ENCODE measurements around the gene FICD.

Gene FICD

DNA sequence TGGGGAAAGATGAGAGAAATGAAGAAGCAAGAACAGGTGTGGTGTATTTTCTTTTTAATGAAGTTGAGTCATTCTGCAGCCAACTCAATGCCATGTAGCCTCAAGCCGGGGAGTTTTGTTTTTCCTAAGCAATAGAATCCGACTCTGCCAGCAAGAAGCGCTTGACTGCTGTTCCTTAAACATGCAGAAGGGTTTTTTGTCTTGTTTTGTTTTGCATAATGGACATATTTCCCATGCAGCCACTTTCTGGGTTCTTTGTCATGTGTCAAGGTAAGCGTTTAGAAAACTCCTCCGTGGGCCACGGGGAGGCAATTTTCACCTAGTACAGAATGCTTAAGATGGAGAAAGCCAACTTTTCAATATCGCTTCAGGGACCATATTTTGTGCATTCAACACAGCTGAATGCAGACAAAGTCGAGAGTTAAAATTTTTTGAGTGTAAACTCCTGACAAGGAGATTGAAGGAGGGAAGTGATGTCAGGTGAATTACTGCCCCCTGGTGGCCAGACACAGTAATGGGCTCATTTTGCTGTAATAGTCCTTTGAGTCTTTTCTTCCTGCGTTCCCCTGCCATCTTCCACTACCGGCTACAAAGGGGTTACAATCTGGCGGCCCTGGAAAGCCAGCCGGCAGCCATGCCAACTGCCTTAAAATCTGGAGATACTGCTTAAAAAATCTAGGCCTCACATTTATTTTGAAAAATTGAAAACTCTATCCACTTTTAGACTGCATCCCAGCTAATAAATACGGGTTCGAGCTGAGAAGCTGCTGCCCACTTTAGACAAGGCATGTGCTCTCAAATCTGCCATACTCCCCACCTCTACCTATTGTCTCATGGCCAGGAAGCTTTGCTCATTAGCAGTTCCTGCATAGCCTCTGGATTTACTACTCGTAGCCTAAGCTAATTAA is 3.2 kb upstream of the FICD start:
- DNase-seq (ENCODE audit: extremely low spot score) = peak; percentile 61
- POLR2A ChIA-PET = no interaction called here
- no peak for TF ChIP-seq L3MBTL2 (conservative IDR thresholded peaks at IDR 0.05)
- TF ChIP-seq, protein P1, sequence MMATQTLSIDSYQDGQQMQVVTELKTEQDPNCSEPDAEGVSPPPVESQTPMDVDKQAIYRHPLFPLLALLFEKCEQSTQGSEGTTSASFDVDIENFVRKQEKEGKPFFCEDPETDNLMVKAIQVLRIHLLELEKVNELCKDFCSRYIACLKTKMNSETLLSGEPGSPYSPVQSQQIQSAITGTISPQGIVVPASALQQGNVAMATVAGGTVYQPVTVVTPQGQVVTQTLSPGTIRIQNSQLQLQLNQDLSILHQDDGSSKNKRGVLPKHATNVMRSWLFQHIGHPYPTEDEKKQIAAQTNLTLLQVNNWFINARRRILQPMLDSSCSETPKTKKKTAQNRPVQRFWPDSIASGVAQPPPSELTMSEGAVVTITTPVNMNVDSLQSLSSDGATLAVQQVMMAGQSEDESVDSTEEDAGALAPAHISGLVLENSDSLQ (IDR thresholded peaks at IDR 0.05) = peak; percentile 14; the same call in 1 of the 2 replicates
- TF ChIP-seq SP1 (IDR thresholded peaks at IDR 0.05) = no peak
- TF ChIP-seq FOXA1 (IDR thresholded peaks at IDR 0.05) = no peak
- no peak for TF ChIP-seq HDGF (IDR thresholded peaks at IDR 0.05; ENCODE audit: borderline replicate concordance)
- no peak for TF ChIP-seq LEF1 (IDR thresholded peaks at IDR 0.05; ENCODE audit: borderline replicate concordance)
- TF ChIP-seq BHLHE40 (IDR thresholded peaks at IDR 0.05; ENCODE audit: borderline replicate concordance) = no peak
- TF ChIP-seq ARNT (IDR thresholded peaks at IDR 0.05) = no peak
- no peak for TF ChIP-seq NFRKB (IDR thresholded peaks at IDR 0.05)
- CTCF ChIA-PET = interaction anchor here (0.7 to 1.3 kb wide), 3 partner anchors 20 to 449 kb away, joined by 3 read pairs; no protein-coding TSS in a partner anchor

DNA sequence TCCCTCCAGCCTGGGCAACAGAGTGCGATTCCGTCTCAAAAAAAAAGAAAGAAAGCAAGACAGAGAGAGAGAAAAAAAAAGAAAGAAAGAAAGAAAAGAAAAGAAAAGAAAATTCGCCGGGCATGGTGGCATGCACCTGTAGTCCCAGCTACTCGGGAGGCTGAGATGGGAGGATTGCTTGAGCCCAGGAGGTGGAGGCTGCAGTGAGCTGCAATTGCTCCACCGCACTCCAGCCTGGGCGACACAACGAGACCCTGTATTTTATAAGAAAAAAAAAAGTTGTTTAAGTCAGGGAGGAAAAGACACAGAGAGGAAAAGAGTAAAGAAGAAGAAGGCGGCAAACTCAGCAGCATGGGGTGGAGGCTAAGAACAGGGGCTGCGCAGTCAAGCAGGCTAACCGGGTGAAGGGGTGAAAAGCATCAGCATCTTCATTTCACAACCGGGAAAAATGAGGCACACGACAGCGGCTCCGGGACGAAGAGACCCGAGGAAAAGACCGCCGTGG is 557 bp upstream of the FICD start:
- CTCF ChIA-PET = interaction anchor here (0.6 kb wide), 1 partner anchor 216 kb away, joined by 5 read pairs; no protein-coding TSS in a partner anchor
- DNase-seq (ENCODE audit: extremely low spot score) = no peak
- TF ChIP-seq HDGF (IDR thresholded peaks at IDR 0.05; ENCODE audit: borderline replicate concordance) (no peak), TARDBP (IDR thresholded peaks at IDR 0.05) (no peak), ZNF384 (IDR thresholded peaks at IDR 0.05) (no peak), BHLHE40 (IDR thresholded peaks at IDR 0.05; ENCODE audit: borderline replicate concordance) (no peak), SP1 (IDR thresholded peaks at IDR 0.05) (no peak), CTBP1 (IDR thresholded peaks at IDR 0.05; ENCODE audit: borderline replicate concordance) (no peak)
- TF ChIP-seq, protein P1 (IDR thresholded peaks at IDR 0.05) = no peak
- POLR2A ChIA-PET = interaction anchor here (0.7 to 1.6 kb wide), 2 partner anchors 46 to 314 kb away, joined by 3 to 5 read pairs; no protein-coding TSS in a partner anchor

DNA sequence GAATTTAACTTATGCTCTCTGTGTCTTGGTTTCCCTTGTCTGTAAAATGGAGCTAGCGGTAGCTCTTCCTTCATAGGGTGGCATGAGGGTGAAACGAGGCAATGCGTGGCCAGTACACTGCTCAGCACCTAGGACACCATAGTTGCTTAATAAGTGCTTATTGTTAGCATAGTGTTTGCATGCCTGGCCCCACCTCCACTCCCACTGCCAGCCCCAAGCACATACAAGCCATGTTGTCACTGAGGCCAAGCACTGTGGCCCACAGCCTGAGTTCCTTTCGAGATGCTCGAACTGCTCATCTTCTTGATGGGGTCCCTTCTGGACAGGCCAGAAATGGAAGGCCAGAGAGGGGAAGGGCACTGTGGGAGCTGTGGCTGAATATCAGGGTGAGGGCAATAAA is 839 bp downstream of the FICD start:
- CTCF ChIA-PET = no interaction called here
- TF ChIP-seq CTBP1 (IDR thresholded peaks at IDR 0.05; ENCODE audit: borderline replicate concordance) (no peak), FOXM1 (IDR thresholded peaks at IDR 0.05; ENCODE audit: borderline replicate concordance) (no peak), HDGF (IDR thresholded peaks at IDR 0.05; ENCODE audit: borderline replicate concordance) (no peak), SUZ12 (IDR thresholded peaks at IDR 0.05) (no peak), TARDBP (IDR thresholded peaks at IDR 0.05) (no peak), ELF4 (IDR thresholded peaks at IDR 0.05) (no peak), SP1 (IDR thresholded peaks at IDR 0.05) (no peak), LEF1 (IDR thresholded peaks at IDR 0.05; ENCODE audit: borderline replicate concordance) (no peak), NFRKB (IDR thresholded peaks at IDR 0.05) (no peak), ZNF384 (IDR thresholded peaks at IDR 0.05) (no peak), FOXK2 (IDR thresholded peaks at IDR 0.05) (no peak), ARNT (IDR thresholded peaks at IDR 0.05) (no peak), FOXA1 (IDR thresholded peaks at IDR 0.05) (no peak), L3MBTL2 (conservative IDR thresholded peaks at IDR 0.05) (no peak), BHLHE40 (IDR thresholded peaks at IDR 0.05; ENCODE audit: borderline replicate concordance) (no peak)
- TF ChIP-seq, protein P1 (IDR thresholded peaks at IDR 0.05) = no peak
- no peak for DNase-seq (ENCODE audit: extremely low spot score)
- POLR2A ChIA-PET = interaction anchor here (1.6 kb wide), 1 partner anchor 44 kb away, joined by 5 read pairs; no protein-coding TSS in a partner anchor

DNA sequence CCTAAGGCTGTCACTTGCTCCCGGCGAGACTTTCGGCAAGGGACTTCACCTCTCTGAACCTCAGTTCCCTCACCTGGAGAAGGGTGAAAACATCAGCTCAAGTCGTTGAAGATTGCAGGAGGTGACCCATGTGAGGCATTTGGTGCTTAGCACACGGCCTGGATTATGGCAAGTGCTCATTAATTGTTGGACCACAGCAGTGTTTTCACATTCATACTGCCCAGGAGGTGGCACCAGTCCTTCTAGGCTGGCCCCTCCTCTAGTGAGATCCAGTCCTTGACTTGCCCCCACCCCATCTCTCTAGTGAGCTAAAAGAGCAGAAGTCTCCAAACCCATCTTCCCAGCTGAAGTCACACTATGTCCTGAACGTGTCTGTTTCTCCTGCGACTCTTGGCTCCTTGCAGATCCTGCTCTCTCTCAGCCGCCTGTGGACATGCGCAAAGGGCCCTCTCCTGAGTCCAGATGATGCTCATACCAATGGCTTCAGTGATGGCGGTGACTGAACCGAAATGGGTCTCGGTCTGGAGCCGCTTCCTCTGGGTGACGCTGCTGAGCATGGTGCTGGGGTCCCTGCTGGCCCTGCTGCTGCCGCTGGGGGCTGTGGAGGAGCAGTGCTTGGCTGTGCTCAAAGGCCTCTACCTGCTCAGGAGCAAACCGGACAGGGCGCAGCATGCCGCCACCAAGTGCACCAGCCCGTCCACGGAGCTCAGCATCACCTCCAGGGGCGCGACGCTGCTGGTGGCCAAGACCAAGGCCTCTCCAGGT is 1.6 kb downstream of the FICD start:
- TF ChIP-seq FOXM1 (IDR thresholded peaks at IDR 0.05; ENCODE audit: borderline replicate concordance) (no peak), ZNF384 (IDR thresholded peaks at IDR 0.05) (no peak), FOXK2 (IDR thresholded peaks at IDR 0.05) (no peak), ELF4 (IDR thresholded peaks at IDR 0.05) (no peak), SUZ12 (IDR thresholded peaks at IDR 0.05) (no peak), SP1 (IDR thresholded peaks at IDR 0.05) (no peak)
- DNase-seq (ENCODE audit: extremely low spot score) = no peak
- ChIA-PET POLR2A (no interaction called here), CTCF (no interaction called here)

DNA sequence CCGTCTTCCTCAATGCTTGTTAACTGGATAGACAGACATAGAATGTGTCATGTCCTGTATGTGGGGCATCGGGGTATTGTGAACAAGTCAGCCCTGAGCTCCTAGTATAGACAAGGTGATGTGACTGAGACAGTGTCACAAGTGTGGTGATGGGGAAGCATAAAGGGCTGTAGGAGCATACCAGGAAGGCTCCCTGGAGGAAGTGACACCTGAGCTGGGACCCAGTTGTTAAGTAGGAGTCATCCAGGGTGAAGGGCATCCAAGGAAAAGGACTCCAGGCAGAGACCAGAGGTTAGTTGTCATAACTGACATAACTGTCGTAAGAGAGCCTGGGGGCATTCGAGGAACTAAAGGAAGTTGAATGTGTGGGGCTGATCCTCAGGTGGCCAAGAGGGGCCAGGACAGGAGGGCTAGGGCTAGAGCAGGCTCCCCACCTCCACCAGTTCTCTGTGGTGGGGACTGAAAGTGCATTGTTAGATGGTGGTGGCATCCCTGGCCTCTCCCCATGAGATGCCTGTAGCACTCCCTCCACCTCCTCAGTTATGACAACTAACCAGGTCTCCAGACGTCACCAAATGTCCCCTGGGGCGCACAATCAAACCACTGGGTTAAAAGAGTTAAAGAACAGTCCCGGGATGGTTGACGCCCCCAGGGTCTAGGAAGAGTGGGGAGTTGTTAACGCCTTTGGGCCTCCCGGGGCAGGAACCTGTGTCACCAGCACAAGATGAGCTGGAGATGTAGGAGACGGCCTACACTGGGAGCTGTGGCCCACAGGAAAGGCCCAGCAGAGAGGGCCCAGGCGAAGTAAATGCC is 2.4 kb downstream of the FICD start:
- DNase-seq (ENCODE audit: extremely low spot score) = no peak
- ChIA-PET CTCF (no interaction called here), POLR2A (no interaction called here)
- TF ChIP-seq HDGF (IDR thresholded peaks at IDR 0.05; ENCODE audit: borderline replicate concordance) (no peak), TARDBP (IDR thresholded peaks at IDR 0.05) (no peak), BHLHE40 (IDR thresholded peaks at IDR 0.05; ENCODE audit: borderline replicate concordance) (no peak), SP1 (IDR thresholded peaks at IDR 0.05) (no peak), L3MBTL2 (conservative IDR thresholded peaks at IDR 0.05) (no peak), ZNF384 (IDR thresholded peaks at IDR 0.05) (no peak)
